Retinal pigment epithelial cell (primary cell): ENCODE data around the gene MLPH.
"Not testable (repeated sequence)": the region's sequence is repeated elsewhere in the genome, so short reads cannot be mapped to it uniquely, and the experiment has no call there.

ENCODE experiments used
- DNase-seq: peaks from one replicate; pipeline ENCODE4 v3.0.0-alpha.2; 2010; ENCODE audit warnings: low read depth
- H3K4me3 ChIP-seq: 2 replicates; pipeline ENCODE4 v1.5.1; 2011; ENCODE audit warnings: mild to moderate bottlenecking, low read length, control low read depth, moderate library complexity
- CTCF ChIP-seq: conservative IDR thresholded peaks from 2 replicates; pipeline ENCODE4 v1.5.1; 2011; ENCODE audit warnings: low read depth, low read length, control low read depth, inconsistent platforms

Gene MLPH

DNA sequence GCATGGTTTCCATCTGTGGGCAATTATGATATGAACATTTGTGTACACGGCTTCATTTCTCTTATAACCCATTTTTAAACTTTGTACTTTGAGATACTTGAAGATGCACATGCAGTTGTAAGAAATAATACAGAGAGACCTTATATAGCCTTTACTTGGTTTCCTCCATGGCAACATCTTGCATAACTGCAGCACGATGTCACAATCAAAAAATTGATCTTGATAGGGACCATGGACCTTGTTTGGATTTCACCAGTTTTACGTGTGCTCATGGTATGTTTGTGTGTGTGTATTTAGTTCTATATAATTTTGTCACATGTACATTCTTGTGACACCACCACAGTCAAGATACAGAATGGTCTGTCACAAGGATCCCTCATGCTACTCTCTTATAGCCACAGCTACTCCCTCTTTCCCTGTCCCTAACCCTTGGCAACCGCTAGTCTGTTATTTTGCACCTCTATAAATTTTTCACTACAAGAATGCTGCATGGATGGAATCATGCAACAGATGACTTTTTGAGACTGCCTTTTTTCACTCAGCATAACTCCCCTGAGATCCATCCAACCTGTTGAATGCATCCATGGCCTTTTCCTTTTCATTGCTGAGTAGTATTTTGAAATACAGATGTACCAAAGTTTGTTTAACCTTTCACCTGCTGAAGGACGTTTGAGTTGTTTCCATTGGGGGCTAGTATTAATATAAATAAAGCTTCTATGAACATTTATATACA is 19.4 kb upstream of the MLPH start:
- DNase-seq, result no peak
- no peak overlapping the region for H3K4me3 ChIP-seq
- TF ChIP-seq CTCF, result no peak

- not testable (repeated sequence) for DNase-seq, H3K4me3 ChIP-seq
Observed at GRCh38 chr2:237469410-237469809, 17.6 kb upstream of the MLPH start.

GRCh38 chr2:237469849-237470248 is 17.2 kb upstream of the MLPH start:
- no peak for TF ChIP-seq CTCF
- DNase-seq, result no peak
- no peak overlapping the region for H3K4me3 ChIP-seq

- H3K4me3 ChIP-seq, result no peak overlapping the region
- TF ChIP-seq CTCF, result no peak
- no peak for DNase-seq
Observed at GRCh38 chr2:237470914-237471313, 16.1 kb upstream of the MLPH start.

GRCh38 chr2:237471438-237472186 is 15.4 kb upstream of the MLPH start:
- no peak overlapping the region for H3K4me3 ChIP-seq
- DNase-seq, result no peak
- TF ChIP-seq CTCF, result peak; percentile 91

- TF ChIP-seq CTCF, result no peak
- H3K4me3 ChIP-seq, result no peak overlapping the region
- DNase-seq, result no peak
Observed at GRCh38 chr2:237472187-237472712, 14.8 kb upstream of the MLPH start.

DNA sequence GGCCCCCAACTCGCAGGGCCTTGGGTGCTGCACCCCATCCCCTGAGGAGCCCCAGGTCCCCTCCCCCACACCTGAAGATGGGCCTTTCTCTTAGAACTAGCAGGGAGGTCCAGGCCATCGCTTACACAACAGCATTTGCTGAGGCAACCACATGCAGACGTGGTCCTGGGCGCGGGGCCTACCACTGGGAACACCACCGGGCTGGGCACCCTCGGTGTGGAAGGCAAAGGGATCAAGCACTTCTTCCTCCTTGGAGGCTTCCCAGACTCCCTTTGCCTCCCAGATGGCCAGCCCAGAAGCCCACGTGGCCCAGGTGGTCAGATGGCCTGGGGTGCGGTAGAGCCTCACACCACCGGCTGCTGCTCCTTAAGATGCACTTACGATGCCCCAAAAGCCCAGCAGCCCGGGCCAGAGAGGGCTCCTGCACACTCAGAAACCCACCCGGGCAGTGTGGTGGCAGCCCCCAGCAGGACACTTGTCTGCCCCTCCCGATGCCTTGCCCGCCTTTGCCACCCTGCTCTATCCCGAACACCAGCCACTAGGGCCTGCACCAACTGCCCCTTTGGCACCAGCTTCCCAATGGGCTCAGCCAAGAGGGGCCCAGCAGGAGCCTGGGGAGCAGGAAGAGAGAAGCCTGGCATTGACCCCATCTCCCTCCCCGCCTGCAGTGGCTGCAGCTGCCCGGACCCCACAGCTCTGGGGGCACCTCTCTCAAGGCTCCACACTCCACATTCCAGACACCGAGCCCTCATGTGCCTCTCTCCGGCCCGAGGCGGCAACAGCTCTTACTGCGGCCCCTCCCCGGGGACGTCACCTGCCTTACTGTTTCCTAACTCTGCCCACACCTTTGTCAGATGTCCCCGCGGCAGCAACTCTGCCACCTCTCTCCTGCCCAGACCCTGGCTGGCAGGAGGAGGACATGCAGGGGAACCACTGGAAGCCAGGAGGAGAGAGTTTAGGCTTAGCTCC is 13.9 kb upstream of the MLPH start:
- H3K4me3 ChIP-seq, result no peak overlapping the region
- DNase-seq, result no peak
- TF ChIP-seq CTCF, result no peak
